ENCODE results near the gene PTPN4.

Gene PTPN4

GRCh38 chr2:120005834-120006521, 246.3 kb downstream of the PTPN4 start:
- TF ChIP-seq CTCF (IDR thresholded peaks at IDR 0.05; ENCODE audit: control insufficient read depth, extremely low read depth, insufficient read depth) = no peak
- no peak overlapping the region for H3K4me3 ChIP-seq (ENCODE audit: low read depth, low read length)
- no peak for DNase-seq (ENCODE audit: low read depth)

GRCh38 chr2:120007851-120008250, 248.1 kb downstream of the PTPN4 start:
- no peak for DNase-seq (ENCODE audit: low read depth)
- no peak for TF ChIP-seq CTCF (IDR thresholded peaks at IDR 0.05; ENCODE audit: control insufficient read depth, extremely low read depth, insufficient read depth)
- H3K4me3 ChIP-seq (ENCODE audit: low read depth, low read length) = no peak overlapping the region

GRCh38 chr2:120012363-120012762, 252.6 kb downstream of the PTPN4 start:
- no peak for DNase-seq (ENCODE audit: low read depth)
- H3K4me3 ChIP-seq (ENCODE audit: low read depth, low read length) = peak overlapping the region; percentile 81
- TF ChIP-seq CTCF (IDR thresholded peaks at IDR 0.05; ENCODE audit: control insufficient read depth, extremely low read depth, insufficient read depth) = no peak

GRCh38 chr2:120012771-120013596, 253.3 kb downstream of the PTPN4 start, which contains the start of gene EPB41L5:
Gene EPB41L5, plus strand, starts transcription at chr2:120013077. Its CDS starts 6,008 bp downstream, at chr2:120019085.
- DNase-seq (ENCODE audit: low read depth) = peak; percentile 73
- no peak for TF ChIP-seq CTCF (IDR thresholded peaks at IDR 0.05; ENCODE audit: control insufficient read depth, extremely low read depth, insufficient read depth)
- H3K4me3 ChIP-seq (ENCODE audit: low read depth, low read length) = peak within 1 kb of the TSS; percentile 81

- no peak for DNase-seq (ENCODE audit: low read depth)
- peak overlapping the region; percentile 81 for H3K4me3 ChIP-seq (ENCODE audit: low read depth, low read length)
- no peak for TF ChIP-seq CTCF (IDR thresholded peaks at IDR 0.05; ENCODE audit: control insufficient read depth, extremely low read depth, insufficient read depth)
Measured at GRCh38 chr2:120013597-120014223, 254.0 kb downstream of the PTPN4 start.

GRCh38 chr2:120014226-120014980, 254.7 kb downstream of the PTPN4 start:
- peak overlapping the region; percentile 81 for H3K4me3 ChIP-seq (ENCODE audit: low read depth, low read length)
- TF ChIP-seq CTCF (IDR thresholded peaks at IDR 0.05; ENCODE audit: control insufficient read depth, extremely low read depth, insufficient read depth) = no peak
- DNase-seq (ENCODE audit: low read depth) = peak; percentile 36

All from LNCaP clone FGC (cell line).